ENCODE data around the gene SFRP4. TPM values are rescaled to one million over a fixed set of nuclear protein-coding genes. Genes with fewer than 3 reads are reported as not detected.
A peak's percentile ranks its signal among the peaks of the same experiment; 100 is the strongest.

The SFRP4 gene
- total RNA-seq: not detected
- polyA plus RNA-seq (2013, experiment 1 of 2): 0.03 TPM
- polyA plus RNA-seq (2013, experiment 2 of 2): 0.54 TPM
- total RNA-seq: 0 to 0.34 (median 0) reads per million in 172 experiments

- peaks cover 14% of the 10 kb centered on the region for H3K4me1 ChIP-seq (ENCODE audit: insufficient read depth, low read length)
- POLR2A ChIA-PET: no interaction called here
- intact Hi-C loops (cut with DNase I, micrococcal nuclease): no loop called here
- DNase-seq (peak in 2 of 14 experiments; percentile 20 to 21), ATAC-seq (ENCODE audit: poor library complexity) (no peak)
- H3K9me3 ChIP-seq (ENCODE audit: control insufficient read depth in 1 of 2, insufficient read depth in 1 of 2, low read length in 2 of 2): peaks cover 0 to 12% of the 10 kb centered on the region in 2 experiments
- H3K36me3 ChIP-seq (ENCODE audit: insufficient read depth, low read length): no peaks in the 10 kb centered on the region
- TF ChIP-seq, protein P1, sequence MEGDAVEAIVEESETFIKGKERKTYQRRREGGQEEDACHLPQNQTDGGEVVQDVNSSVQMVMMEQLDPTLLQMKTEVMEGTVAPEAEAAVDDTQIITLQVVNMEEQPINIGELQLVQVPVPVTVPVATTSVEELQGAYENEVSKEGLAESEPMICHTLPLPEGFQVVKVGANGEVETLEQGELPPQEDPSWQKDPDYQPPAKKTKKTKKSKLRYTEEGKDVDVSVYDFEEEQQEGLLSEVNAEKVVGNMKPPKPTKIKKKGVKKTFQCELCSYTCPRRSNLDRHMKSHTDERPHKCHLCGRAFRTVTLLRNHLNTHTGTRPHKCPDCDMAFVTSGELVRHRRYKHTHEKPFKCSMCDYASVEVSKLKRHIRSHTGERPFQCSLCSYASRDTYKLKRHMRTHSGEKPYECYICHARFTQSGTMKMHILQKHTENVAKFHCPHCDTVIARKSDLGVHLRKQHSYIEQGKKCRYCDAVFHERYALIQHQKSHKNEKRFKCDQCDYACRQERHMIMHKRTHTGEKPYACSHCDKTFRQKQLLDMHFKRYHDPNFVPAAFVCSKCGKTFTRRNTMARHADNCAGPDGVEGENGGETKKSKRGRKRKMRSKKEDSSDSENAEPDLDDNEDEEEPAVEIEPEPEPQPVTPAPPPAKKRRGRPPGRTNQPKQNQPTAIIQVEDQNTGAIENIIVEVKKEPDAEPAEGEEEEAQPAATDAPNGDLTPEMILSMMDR (IDR thresholded peaks at IDR 0.05): no peak
- Mint-ChIP-seq H3K36me3 (ENCODE audit: low read depth) (no peaks in the 10 kb centered on the region), H3K27ac (no peak within 1 kb of the TSS), H3K27me3 (peaks cover 84% of the 10 kb centered on the region), H3K4me1 (ENCODE audit: low read depth) (peaks cover 19% of the 10 kb centered on the region), H3K9me3 (no peaks in the 10 kb centered on the region), H3K4me3 (no peak within 1 kb of the TSS)
- no peak within 1 kb of the TSS for H3K4me3 ChIP-seq (ENCODE audit: low read length)
- H3K27ac ChIP-seq (ENCODE audit: low read depth in 1 of 2, low read length in 2 of 2): no peak within 1 kb of the TSS
- CTCF ChIA-PET: interaction anchor here (1.2 kb wide), 1 partner anchor 12 kb away, joined by 3 read pairs; no protein-coding TSS in a partner anchor
- H3K27me3 ChIP-seq (ENCODE audit: control insufficient read depth in 1 of 2, insufficient read depth in 2 of 2, low read length in 2 of 2): peaks cover 23 to 52% of the 10 kb centered on the region in 2 experiments
Measured at GRCh38 chr7:37916673-37917660, at the start of gene SFRP4. SFRP4 (minus strand) TSS chr7:37916817; CDS start chr7:37916537, 280 bp downstream.

DNA sequence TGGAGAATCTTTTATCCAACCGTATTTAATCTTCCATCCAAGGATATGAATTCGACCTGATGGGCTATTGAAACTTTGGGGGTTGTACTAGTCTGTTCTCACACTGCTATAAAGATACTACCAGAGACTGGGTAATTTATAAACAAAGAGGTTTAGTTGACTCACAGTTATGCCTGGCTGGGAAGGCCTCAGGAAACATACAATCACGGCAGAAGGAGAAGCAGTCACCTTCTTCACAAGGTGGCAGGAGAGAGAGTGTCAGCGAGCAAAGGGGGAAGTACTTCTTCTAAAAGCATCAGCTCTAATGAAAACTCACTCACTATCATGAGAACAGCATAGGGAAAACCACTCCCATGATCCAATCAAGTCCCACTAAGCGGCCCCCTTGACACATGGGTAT is 47.6 kb upstream of the SFRP4 start:
- H3K36me3 Mint-ChIP-seq (ENCODE audit: low read depth): no peaks in the 10 kb centered on the region
- no peaks in the 10 kb centered on the region for H3K9me3 Mint-ChIP-seq
- H3K4me1 Mint-ChIP-seq (ENCODE audit: low read depth): no peaks in the 10 kb centered on the region
- no peak overlapping the region for H3K4me3 ChIP-seq (ENCODE audit: low read length)
- no peak overlapping the region for H3K4me3 Mint-ChIP-seq
- ChIA-PET POLR2A (no interaction called here), CTCF (no interaction called here)
- ATAC-seq (ENCODE audit: poor library complexity) (no peak), DNase-seq (no peak)
- H3K9me3 ChIP-seq (ENCODE audit: control insufficient read depth in 1 of 2, insufficient read depth in 1 of 2, low read length in 2 of 2): no peaks in the 10 kb centered on the region
- no peaks in the 10 kb centered on the region for H3K36me3 ChIP-seq (ENCODE audit: insufficient read depth, low read length)
- TF ChIP-seq, protein P1 (IDR thresholded peaks at IDR 0.05): no peak
- H3K27ac ChIP-seq (ENCODE audit: low read depth in 1 of 2, low read length in 2 of 2): no peak overlapping the region
- no peak overlapping the region for H3K27ac Mint-ChIP-seq
- no peaks in the 10 kb centered on the region for H3K27me3 Mint-ChIP-seq
- peaks cover 0 to 3% of the 10 kb centered on the region in 2 experiments for H3K27me3 ChIP-seq (ENCODE audit: control insufficient read depth in 1 of 2, insufficient read depth in 2 of 2, low read length in 2 of 2)
- intact Hi-C loops (cut with DNase I, micrococcal nuclease): no loop called here
- no peaks in the 10 kb centered on the region for H3K4me1 ChIP-seq (ENCODE audit: insufficient read depth, low read length)

GRCh38 chr7:37961251-37961650 is 44.6 kb upstream of the SFRP4 start:
- H3K4me3 ChIP-seq (ENCODE audit: low read length): no peak overlapping the region
- no peak overlapping the region for H3K27ac Mint-ChIP-seq
- peaks cover 0 to 3% of the 10 kb centered on the region in 2 experiments for H3K27me3 ChIP-seq (ENCODE audit: control insufficient read depth in 1 of 2, insufficient read depth in 2 of 2, low read length in 2 of 2)
- CTCF ChIA-PET: no interaction called here
- POLR2A ChIA-PET: no interaction called here
- no peaks in the 10 kb centered on the region for H3K4me1 ChIP-seq (ENCODE audit: insufficient read depth, low read length)
- H3K27me3 Mint-ChIP-seq: no peaks in the 10 kb centered on the region
- TF ChIP-seq, protein P1 (IDR thresholded peaks at IDR 0.05): no peak
- H3K27ac ChIP-seq (ENCODE audit: low read depth in 1 of 2, low read length in 2 of 2): no peak overlapping the region
- no peak for DNase-seq
- H3K36me3 ChIP-seq (ENCODE audit: insufficient read depth, low read length): no peaks in the 10 kb centered on the region
- no peak for ATAC-seq (ENCODE audit: poor library complexity)
- intact Hi-C loops (cut with DNase I, micrococcal nuclease): no loop called here
- no peaks in the 10 kb centered on the region for H3K4me1 Mint-ChIP-seq (ENCODE audit: low read depth)
- no peaks in the 10 kb centered on the region for H3K9me3 ChIP-seq (ENCODE audit: control insufficient read depth in 1 of 2, insufficient read depth in 1 of 2, low read length in 2 of 2)
- H3K9me3 Mint-ChIP-seq: no peaks in the 10 kb centered on the region
- no peaks in the 10 kb centered on the region for H3K36me3 Mint-ChIP-seq (ENCODE audit: low read depth)
- no peak overlapping the region for H3K4me3 Mint-ChIP-seq
